ENCODE data around the gene RIN3.

The RIN3 gene

GRCh38 chr14:92581966-92582566, 68.5 kb downstream of the RIN3 start:
- intact Hi-C loops (cut with DNase I): no loop called here
- no peak for DNase-seq

DNA sequence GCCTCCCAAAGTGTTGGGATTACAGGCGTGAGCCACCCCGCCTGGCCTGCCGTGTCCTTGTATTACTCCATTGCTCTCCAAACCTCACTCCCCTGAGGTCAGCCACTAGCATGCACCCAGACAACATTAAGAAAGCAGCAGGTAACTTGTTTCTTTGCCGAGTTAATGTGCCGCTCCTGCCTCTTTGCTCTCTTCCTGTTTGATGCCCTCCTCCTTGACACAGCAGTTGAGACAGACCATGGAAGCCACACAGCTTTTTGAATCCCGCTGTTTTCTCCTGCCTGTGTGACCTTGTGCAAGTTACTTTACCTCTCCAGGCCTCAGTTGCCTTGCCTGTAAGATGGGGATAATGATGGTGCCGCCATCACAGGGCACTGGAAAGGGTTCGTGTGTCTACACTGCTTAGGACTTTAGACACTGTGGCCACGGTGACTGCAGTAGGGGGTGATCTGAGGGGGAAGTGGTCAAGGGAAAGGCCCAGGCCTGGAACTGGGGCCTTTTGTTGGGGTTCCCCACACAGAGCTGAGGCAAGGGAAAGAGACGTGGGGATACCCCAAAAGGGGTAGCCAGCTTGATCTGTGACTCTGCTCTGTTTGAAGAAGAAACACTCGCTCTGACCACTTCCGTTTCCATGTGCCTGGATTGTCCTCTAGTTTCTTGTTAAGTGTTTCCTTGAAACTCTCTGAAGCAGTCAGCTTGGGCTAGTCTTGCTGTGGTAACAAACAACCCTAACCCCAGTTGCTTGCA, 69.3 kb downstream of the RIN3 start:
- DNase-seq: no peak
- intact Hi-C loops (cut with DNase I): no loop called here

- DNase-seq: no peak
- intact Hi-C loops (cut with DNase I): no loop called here
Observed at GRCh38 chr14:92584220-92584619, 70.6 kb downstream of the RIN3 start.

GRCh38 chr14:92584816-92585215, 71.2 kb downstream of the RIN3 start:
- intact Hi-C loops (cut with DNase I): no loop called here
- no peak for DNase-seq

DNA sequence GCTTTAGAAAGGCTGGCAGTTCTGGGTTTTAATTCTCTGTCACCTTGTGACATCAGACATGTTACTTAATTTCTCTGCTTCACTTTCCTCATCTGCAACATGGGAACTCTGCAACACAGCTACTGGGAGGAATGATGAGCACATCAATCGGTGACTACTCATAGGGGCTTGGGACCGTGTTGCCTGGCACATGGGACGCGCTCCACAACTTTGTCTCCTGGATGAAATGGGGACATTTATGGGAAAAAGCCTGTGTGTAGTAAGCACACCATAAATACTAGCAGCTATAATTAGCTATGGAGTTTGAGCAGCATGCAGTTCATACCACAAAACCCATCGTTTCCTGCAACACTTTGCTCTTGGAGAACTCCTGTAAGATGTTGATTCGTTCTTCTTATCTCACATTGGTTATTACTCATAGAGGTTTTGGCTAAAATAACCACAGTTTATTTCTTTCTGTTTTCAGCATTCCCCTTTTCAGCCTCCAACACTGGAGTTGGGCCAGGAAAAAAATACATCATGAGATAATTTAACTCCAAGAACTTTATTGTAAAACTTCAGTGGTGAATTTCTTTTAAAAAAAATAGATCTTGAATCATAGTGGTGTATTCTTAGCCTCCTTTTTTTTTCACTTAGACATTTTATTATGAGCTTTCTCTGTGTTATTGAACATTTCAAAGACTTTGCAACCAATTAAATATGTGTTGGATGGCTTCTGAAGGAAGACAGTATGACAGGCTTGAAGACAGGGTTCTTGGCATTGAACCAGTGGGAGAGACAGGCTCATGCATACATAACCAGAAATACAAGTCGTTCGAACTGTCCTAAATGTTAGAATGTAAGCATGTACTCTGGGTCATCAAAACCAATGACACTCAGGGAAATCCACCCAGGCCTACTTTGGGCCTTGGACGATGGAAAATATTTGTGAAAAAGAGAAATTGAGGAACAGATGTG, 72.7 kb downstream of the RIN3 start:
- intact Hi-C loops (cut with DNase I): no loop called here
- DNase-seq: no peak

DNA sequence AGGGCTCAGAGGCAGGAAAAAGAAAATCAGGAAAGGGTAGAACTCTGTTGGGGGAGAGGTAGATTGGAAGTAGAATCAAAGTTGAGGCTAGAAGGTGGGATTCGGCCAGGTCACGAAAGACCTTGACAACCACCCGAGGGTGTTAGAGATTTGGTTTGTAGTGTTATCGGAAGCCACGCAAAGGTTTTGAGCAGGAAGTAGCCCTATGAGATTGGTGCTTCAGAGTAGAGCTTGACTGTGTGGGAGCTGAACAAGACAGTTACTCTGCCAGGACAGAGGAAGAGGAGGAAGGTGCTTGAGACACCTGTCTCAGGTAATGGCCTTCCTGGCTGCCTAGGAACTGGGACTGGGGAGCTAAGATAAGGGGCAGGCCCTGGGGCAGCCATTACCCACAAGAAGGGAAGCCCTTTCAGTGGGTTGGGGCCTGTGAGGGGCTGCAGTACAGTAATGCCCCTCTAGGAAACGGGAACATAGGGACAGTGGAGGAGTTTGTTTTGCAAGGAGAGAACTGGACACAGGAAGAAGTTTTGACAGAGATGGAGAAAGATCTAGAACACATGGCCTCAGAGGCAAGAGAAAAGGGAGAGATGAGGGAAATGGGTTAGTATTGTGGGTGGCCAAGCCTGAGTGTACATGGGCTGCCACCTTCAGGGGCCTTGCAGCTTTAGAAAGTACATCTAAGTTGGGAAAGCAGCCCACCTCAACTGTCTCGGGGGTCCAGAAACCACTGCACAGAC, 73.5 kb downstream of the RIN3 start:
- intact Hi-C loops (cut with DNase I): no loop called here

GRCh38 chr14:92587700-92588085, 74.1 kb downstream of the RIN3 start:
- intact Hi-C loops (cut with DNase I): no loop called here

More for the DNA sequence above, 73.5 kb downstream of the RIN3 start:
- no peak for DNase-seq

DNA sequence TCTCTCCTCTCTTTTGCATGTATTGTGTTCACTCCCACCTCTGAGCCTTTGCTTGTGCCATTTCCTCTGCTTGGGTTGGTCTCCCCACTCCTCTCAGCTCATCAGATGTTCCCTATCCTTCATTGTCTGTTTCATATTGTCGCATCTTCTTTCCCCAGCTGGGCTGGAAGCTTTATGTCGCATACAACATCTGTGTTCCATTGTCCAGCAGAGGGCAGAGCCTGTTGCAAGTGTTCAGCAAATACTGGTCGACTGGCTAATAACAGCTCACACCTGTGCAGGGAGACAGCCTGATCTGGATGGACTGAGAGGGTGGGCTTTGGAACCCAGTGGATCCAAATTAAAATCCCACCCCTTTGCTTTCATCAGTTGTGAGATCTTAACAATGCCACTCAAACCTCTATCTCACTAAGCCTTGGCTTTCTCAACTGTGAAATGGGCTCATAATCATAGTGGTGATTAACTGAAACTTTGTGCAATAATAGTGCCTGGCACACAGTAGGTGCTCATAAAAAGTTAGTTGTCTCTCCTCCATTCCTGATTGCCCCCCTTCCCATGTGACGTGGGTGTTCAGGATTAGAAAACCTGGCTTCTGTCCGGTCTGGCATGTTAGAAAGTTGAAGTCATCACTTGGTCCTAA, 75.8 kb downstream of the RIN3 start:
- intact Hi-C loops (cut with DNase I): no loop called here
- no peak for DNase-seq

More at GRCh38 chr14:92587700-92588085, 74.1 kb downstream of the RIN3 start:
- DNase-seq: no peak

DNA sequence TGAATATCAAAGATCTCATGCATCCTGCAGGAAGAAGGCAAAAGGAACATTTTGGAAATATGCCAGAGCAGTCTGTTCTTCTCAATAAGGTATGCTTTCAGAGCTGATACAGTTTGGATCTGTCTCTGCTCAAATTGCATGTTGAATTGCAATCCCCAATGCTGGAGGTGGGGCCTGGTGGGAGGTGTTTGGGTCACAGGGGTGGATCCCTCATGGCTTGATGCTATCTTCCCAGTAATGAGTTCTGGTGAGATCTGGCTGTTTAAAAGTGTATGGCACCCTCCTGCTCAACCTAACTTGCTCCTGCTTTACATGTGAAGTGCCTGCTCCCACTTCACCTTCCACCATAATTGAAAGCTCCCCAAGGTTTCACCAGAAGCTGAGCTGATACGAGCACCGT, 76.6 kb downstream of the RIN3 start:
- DNase-seq: no peak
- intact Hi-C loops (cut with DNase I): no loop called here

GRCh38 chr14:92590941-92591340, 77.4 kb downstream of the RIN3 start:
- no peak for DNase-seq
- intact Hi-C loops (cut with DNase I): no loop called here

GRCh38 chr14:92591346-92591745, 77.8 kb downstream of the RIN3 start:
- no peak for DNase-seq
- intact Hi-C loops (cut with DNase I): no loop called here

DNA sequence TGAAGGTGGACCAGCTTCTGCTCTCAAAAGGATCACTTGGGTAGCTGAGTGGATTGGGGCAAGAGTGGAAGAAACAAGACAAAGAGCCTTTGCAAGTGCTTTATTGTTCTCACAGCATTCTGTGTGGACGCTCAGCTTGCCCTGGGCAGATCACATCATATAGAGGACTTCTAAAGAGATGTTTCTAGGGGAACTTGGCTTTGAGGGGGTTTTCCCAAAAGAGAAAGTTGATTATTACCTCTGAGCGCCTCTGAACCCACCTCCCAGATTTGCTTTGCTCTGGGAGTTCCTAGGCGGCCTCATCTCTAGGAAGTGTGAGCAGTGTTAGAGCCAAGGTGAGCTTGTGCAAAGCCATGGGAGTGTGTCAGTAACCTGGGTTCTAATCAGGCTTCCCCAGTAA, 81.7 kb downstream of the RIN3 start:
- no peak for DNase-seq
- intact Hi-C loops (cut with DNase I): no loop called here

- intact Hi-C loops (cut with DNase I): no loop called here
- DNase-seq: no peak
Observed at GRCh38 chr14:92596331-92596907, 82.8 kb downstream of the RIN3 start.

- DNase-seq: no peak
- intact Hi-C loops (cut with DNase I): no loop called here
Observed at GRCh38 chr14:92597906-92598905, 84.6 kb downstream of the RIN3 start.

DNA sequence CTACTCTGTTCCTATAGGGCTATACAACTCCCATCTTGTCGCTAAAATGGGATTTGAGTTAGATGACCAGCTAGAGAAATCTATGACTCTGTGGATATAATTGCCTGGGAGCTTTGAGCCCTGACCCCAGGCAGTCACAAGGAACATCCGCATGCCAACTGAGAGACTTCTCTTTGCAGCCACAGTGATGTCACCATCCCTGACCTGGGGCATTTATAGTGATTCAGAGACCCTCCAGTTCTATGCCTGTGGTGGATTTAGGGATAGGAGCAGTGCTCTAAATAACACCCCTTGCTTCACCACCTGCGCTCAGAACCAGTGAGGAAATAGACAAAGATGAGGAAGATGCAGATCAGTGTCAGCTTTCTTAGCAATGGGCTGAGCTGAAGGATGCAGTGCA, 86.2 kb downstream of the RIN3 start:
- DNase-seq: no peak
- intact Hi-C loops (cut with DNase I): no loop called here

- peak in 4 of 42 donors; percentile 8 to 46 (median 18) for DNase-seq
- intact Hi-C loops (cut with DNase I): no loop called here
Observed at GRCh38 chr14:92600318-92601053, 86.9 kb downstream of the RIN3 start.
